ENCODE results near the gene NAB1.

Gene NAB1

DNA sequence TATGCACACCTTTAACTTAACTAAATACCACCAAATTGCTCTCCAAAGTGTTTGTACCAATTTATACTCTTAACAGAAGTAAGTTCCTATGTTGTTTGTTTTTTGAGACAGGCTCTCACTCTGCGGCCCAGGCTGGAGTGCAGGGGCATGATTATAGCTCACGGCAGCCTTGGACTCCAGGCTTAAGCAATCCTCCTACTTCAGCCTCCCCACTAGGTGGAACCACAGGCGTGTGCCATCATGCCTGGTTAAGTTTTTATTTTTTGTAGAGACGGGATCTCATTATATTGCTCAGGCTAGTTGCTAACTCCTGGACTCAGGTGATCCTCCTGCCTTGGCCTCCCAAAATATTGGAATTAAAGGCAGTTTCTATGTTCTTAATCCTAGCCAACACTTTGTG lies 13.1 kb upstream of the NAB1 start:
- no peak for DNase-seq (ENCODE audit: low read depth, low spot score)

DNA sequence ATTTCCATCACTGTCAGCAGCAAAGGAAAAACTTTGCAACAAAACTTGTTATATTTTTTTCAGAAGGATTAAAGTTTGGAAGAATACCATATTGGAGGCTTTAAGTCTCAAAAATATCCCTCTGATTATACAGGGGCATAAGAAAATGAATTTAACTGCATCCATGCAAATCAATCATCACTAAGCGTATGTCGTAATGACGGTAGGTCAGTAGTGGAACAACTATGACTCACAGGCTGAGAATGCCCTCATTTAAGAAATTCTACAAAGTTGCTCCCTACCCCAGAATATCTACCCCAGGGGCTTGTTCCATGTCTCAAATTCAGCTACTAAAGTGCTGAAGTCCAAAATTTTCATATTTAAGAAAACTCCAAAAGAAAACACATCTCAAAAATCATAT lies 12.5 kb upstream of the NAB1 start:
- DNase-seq (ENCODE audit: low read depth, low spot score): no peak
- peak overlapping the region; percentile 23 for H3K27ac ChIP-seq

More for the DNA sequence above, 13.1 kb upstream of the NAB1 start:
- no peak overlapping the region for H3K27ac ChIP-seq

DNA sequence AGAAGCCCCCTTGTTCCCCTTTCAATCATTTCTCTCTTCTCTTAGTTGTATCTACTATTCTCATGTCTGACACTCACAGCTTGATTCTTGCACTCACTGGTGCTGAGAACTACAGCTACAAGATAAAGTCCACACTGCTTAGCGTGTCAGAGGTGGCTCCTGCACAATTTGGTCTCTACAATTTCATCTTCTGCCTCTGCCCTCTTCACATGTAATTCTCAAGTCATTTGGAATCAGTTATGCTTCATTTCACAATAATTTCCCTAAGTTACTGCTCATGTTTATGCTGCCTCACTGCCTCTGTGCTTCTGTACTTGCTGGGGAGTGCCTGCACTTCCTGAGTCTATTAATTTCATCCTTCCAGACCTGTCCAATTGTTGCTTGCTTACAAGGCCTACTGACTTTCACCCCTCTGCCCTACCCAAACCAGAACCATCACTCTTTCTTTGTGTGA lies 11.6 kb upstream of the NAB1 start:
- H3K27ac ChIP-seq: peak overlapping the region; percentile 23
- DNase-seq (ENCODE audit: low read depth, low spot score): no peak

DNA sequence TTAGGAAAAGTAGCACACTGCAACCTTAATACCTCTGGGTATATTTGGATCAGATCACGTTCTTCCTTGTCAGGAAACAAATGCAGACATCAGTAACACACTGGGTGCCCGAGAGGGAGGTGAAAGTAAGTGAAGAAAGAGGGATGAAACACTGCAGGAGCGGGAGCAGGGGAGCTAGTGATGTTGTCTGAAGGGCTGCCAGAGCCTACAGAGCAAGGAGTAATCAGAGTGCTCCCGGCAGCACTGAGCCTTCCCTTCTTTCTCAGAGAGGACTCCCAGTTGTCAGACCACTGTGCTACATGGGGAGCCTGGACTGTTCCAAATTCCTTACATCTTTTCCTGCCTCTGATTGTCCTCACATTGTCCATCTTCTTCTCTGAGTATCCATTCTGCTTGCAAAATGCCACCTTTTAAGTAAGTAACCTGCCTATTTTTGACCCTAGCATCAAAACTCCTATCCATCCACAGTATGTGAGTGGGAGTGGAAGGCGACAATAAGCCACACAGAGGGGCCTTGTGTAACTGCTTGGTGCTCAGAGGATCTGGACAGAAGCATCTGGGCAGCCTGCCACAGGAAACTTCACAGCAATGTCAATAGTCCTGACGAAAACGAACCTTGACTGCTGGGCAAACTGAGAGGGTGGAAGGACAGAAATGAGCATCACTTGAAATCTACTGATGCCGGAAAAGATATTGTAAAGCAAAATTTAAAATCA lies 10.8 kb upstream of the NAB1 start:
- peak overlapping the region; percentile 23 for H3K27ac ChIP-seq
- no peak for DNase-seq (ENCODE audit: low read depth, low spot score)

DNA sequence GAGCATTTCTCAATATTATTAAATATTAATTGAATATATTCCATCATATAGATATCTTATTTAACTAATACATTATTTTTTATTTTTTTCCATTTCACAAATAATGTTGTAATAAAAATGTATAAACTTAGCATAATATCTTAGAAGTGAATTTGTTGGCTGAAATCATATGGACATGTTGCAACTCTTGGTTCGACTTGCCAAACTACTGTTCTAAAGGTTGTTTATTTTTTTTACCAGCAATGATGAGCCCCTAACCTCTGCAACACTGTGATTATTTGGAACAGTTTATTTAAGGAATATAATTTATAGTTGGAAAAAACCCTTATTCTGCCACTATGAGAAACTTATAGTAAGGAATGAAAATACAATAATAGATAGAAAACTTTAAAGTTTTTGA lies 8.8 kb upstream of the NAB1 start:
- no peak for DNase-seq (ENCODE audit: low read depth, low spot score)

DNA sequence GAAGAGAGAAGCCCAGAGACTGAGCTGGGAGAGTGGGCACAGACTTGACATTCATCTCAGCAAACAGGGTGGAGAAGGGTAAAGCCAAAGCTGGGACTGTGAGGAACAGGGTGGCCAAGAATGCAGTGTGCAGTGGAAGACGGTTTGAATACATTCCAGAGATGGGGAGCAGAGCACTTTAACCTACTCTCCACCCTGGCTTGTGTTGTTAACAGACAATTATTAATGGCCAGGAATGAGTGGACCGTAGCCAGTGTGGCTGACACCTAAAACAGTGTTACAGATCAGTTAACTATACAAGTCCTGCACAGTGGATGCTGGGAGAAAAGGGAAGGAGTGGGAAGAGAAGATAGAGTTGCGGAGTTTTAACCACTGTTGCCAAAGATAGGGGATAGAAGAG lies 7.4 kb upstream of the NAB1 start:
- DNase-seq (ENCODE audit: low read depth, low spot score): no peak
- no peak overlapping the region for H3K27ac ChIP-seq

More for the DNA sequence above, 8.8 kb upstream of the NAB1 start:
- no peak overlapping the region for H3K27ac ChIP-seq

DNA sequence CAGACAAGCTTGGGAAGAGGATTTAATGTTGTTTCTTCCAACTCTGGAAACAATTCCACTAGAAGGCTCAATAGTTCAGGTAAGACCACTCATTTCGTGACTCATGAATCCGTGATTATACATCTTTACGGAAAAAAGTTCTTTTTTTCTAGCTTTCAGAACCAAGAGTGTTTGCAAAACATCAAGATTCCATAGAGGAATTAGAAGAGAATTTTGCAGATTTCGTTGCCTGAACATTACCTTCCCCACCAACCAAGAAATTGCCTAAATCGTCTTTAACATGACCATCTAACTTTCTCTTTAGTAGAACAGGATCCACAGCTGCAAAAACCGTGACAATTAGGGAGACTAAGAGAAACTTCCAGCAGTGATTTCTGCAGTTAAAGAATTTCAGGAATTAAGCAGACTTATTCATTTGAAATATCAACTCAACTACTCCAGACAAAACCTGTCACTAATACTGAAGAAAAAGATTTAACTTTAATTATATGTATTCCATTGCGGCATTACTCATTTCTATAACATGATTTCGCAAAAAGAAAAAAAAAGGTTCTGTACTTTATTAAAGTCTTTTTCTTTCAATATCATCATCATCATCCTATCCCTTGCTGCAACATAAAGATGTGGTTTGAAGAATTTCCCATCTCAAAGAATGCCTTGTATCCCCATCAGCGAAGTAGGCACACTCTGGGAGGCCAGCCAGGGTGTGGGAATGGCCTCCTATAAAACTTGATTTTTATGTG lies 1.9 kb upstream of the NAB1 start:
- no peak for DNase-seq (ENCODE audit: low read depth, low spot score)
- peak overlapping the region; percentile 84 for H3K27ac ChIP-seq

DNA sequence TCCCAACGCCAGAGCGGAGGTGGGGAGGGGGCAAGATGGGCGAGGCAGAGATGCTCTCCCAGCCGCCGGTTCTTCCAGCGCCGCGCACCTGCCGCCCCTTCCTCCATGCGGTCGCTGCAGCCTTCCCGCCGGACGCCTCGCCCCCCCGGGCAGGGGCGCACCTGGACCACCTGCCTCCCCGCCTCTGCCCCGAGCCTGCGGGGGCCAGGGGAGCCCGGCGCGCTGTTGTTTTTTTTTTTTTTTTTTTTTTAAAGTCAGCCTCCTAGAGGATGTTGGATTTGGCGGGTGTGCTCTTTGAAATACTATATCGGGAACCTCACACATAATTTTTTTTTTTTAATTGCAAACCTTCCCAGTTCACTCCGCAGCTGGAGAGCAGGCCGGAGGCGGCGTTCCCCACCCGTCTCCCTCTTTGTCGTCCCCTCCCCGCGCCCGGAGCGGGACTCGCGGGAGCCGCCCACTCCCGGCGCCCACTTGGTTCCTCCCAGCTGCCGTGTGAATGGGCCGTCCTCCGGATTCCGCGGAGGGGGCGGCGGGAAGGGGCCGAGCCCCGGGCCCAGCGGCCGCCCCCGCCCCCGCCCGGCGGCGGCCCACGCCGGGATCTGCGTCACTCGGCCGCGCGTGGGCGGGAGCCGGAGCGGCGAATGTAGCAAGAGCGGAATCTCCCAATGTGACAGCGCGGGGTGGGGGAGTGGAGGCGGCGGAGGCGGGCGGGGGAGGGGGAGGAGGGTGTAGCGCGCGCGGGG lies 421 bp upstream of the NAB1 start:
- H3K27ac ChIP-seq: peak overlapping the region; percentile 84
- peak; percentile 46 for DNase-seq (ENCODE audit: low read depth, low spot score)

DNA sequence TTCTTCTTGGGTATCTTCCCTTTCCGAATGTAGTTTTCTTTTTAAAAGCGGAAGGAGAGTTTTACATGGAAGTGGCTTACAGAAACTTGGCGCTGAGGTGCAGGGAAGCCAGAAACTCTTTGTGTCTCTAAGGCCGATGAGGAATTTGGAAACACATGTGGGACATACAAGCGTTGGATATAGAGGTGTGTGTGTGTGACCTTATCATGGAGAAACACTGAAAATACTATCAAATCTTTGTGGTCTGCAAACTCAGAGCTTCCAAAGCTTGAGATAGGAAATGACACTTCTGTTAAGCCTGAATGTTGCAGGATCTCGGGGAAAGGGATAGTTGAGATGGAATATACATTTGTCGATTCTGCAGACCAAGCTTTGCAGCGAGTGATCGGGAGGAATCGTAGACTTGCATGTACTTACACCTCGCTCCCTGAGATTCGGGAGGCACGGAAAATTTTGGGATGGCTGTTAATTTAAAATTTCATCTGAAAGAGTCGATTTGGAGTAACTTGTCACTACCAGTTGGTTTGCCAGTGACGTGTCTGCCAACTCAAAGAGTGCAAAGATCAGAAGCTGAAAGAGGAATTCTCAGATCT lies 1.0 kb downstream of the NAB1 start:
- no peak for DNase-seq (ENCODE audit: low read depth, low spot score)
- peak overlapping the region; percentile 84 for H3K27ac ChIP-seq

DNA sequence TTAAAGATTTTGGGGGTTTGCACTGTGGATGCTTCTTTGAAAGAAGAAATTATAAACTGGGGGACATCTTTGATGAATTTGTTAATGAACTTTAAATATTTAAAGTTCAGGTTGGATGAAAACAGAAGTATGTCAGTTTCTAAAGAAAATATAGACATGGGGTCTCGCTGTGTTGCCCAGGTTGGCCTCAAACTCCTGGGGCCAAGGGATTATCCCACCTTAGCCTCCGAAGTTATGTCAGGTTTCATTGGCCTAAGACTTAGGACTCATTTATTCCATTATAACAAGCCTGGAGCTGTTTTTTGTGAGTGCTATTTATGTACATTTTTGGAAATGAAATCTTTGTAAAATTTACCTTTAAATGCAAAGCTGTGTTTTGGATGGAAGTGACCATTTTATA lies 2.5 kb downstream of the NAB1 start:
- DNase-seq (ENCODE audit: low read depth, low spot score): no peak
- no peak overlapping the region for H3K27ac ChIP-seq

DNA sequence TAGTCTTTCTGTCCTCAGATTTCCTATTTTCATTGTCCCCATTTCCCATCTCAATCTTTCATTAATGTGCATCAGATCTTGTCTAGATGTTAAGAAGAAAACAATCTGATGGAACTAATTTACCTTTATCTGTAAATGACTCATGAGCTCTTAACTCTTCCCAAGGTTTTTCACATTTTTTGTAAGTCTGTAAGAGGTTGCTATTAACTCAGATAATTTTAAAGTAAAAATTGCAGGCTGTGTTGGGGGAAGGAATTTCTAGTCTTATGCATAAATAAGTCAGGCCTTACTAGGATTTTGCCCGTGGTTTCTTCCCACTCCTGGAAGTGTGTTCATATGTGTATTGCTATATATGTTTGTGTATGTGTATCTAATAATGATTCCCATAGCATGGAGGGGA lies 4.3 kb downstream of the NAB1 start:
- no peak for DNase-seq (ENCODE audit: low read depth, low spot score)
- peak overlapping the region; percentile 3 for H3K27ac ChIP-seq

DNA sequence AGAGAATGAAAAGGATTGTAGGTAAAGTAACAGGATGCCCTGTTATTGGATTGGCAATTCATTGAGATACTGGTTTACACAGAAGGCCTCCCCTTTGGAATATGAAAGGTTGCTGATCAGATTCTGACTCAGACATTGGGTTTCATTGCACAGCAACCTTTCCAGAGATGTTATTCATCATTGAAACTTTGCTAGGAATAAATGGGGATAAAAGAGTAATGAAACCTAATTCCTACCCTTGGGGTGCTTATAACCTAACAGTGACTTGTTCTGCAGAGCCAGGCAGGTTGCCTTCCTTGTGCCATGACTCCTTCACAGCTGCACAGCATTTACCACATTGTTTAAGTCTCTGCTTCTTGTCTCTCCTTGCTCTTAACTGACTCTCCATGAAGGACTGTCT lies 5.0 kb downstream of the NAB1 start:
- DNase-seq (ENCODE audit: low read depth, low spot score): no peak
- H3K27ac ChIP-seq: peak overlapping the region; percentile 3

DNA sequence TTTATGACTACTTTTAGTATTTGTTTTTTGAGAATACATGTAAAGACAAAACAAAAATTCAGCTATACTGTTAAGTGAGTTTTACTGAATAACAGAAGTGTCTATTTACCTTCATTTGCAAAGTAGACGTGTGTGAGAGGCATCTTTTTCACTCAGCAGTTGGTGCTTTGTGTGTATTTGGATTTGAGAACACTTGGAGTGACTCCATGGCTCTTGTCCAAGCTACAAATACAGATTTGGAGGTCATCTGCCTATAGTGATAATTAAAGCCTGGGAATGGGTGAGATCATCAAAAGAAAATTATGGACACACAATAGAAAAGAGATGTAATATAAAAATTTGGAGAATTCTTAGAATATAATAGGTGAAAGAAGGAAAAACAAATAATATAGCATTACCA lies 6.2 kb downstream of the NAB1 start:
- no peak for DNase-seq (ENCODE audit: low read depth, low spot score)
- no peak overlapping the region for H3K27ac ChIP-seq

DNA sequence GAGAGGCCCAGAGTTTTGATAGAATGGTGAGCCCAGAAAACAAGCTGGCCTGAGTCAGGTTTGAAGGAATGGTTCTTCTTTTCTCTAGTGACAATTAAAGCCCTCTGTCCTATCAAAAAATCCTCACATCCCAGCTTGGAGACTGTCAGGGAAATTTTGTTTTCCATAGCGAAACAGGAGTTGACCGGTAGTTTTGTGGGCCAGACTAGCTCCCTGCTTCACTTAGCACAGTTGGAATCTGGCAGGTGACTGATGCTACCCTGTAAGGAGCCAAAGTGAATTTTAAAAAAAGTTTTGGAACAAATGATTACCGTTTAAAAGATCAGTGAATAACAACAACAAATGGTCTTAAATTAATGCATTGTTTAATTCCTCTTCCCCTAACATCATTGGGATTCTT lies 6.7 kb downstream of the NAB1 start:
- H3K27ac ChIP-seq: no peak overlapping the region
- DNase-seq (ENCODE audit: low read depth, low spot score): no peak

DNA sequence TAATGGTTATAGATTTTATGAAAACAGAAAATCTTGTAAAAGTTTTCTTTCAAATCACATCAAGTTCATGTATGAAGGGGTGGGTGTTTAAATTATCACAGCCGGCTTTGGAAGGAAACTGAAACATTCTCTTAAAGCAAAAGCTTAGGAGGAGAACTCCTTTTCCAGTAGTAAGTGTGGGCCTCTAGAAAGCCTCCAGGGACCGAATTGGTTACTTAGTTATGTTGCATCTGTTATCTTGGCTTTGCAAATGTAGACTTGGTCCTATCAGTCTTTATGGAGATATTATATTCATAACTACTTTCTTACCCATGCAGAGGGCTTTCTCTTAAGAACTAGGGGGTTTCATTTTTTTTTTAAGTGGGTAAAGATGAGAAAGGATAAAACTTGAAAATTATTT lies 7.4 kb downstream of the NAB1 start:
- no peak overlapping the region for H3K27ac ChIP-seq
- no peak for DNase-seq (ENCODE audit: low read depth, low spot score)

DNA sequence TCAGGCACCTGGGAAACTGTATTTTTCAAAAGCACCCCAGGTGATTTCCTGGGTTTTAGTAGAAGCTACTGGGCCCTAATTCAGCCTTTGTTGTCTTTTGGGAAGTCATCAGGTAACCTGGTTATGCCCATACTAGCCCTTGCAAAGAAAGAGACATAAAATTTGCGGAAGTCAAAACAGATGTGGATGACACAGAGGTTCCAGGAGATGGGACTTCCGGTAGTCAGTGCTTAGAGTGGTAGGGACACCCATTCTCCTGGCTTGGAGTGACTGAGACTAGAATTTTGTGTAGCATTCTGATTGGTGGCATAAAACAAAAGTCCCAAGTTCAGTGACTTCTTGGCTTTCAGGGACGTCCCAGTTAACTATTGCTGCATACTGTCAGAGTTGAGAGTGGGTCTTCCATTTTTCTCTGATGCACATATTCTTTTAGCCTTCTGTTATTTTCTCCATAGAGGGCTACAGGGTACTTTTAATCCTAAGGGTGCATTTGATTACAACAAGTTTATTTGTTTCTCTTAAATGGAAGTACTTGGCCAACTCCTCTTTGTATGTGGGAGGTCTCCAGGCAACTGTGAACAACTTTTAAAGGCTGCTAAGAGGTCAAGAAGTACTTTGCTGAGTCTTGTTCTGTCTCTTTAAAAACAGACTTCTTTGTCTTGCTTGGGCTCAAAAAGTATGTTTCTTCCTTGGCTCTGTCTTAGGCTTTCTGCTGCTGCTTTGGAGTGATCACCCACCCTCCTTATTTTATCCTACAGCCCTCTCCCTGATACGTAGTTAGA lies 8.8 kb downstream of the NAB1 start:
- H3K27ac ChIP-seq: no peak overlapping the region
- DNase-seq (ENCODE audit: low read depth, low spot score): no peak

DNA sequence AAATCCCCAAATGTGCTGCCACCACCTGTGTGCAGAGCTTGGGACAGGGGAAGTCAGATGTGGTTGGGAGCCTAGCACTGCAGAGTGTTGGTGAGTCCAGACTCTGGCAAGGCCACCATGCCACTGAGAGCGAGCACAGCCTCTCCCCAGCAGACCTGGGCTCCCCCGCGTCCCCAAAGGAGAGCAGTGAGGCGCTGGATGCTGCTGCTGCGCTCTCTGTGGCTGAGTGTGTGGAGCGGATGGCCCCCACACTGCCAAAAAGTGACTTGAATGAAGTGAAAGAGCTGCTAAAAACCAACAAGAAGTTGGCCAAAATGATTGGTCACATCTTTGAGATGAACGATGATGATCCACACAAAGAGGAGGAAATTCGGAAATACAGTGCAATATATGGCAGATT lies 10.7 kb downstream of the NAB1 start:
- no peak overlapping the region for H3K27ac ChIP-seq
- no peak for DNase-seq (ENCODE audit: low read depth, low spot score)

DNA sequence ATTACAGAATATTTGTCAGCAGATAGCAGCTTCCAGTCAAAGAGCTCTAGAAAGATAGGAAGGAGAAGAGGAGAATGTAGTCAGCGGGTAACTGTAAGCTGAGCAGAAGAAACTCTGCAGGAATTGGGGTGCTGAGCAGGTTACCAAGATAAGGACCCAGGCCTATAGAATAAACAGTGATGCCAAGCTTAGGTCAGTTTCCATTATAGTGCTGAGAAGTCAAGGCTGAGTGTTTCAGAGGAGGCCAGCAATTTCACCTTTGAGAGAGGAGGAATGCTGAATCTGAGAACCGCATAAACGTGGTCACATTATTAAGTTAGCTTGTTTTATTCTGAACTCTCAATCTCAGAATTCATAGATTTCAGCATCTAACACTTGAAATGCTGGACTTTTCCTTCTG lies 13.9 kb downstream of the NAB1 start:
- no peak overlapping the region for H3K27ac ChIP-seq
- no peak for DNase-seq (ENCODE audit: low read depth, low spot score)

DNA sequence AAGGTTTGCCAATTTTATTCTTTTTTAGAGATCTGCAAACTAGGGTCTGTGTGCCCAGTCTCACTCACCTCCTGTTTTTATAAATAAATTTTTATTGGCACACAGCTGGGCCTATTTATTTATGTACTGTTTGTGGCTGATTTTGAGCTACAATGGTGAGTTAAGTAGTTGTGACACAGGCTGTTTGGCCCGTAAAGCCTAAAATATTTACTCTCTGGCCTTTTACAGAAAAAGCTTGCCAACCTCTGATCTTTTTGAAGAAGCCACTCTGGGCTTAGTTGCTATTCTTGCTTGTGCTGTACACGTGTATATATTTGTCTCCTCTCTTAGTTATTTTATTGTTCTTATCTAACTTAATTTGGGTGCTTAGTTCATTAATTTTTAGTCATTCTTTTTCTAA lies 14.5 kb downstream of the NAB1 start:
- DNase-seq (ENCODE audit: low read depth, low spot score): no peak
- no peak overlapping the region for H3K27ac ChIP-seq

DNA sequence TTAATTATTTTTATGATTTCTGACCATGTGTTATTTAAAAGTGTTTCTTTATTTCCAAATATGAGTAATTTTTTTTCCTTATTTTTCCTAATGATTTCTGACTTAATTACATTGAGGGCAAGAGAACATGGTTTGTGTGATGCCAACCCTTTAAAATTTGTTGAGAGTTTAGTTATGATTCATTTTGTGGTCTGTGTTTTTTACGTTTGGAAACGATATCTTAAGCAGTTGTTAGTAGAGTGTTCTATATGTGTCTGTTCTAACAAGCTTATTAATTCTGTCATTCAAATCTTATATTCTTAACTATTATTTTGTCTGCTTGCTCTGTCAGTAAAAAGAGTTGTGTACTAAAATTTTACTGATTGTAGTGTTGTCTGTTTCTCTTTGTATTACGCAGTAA lies 15.0 kb downstream of the NAB1 start:
- DNase-seq (ENCODE audit: low read depth, low spot score): no peak
- no peak overlapping the region for H3K27ac ChIP-seq

All from epithelial cell of prostate (primary cell).